Ishikawa (cell line): ENCODE results near the gene NGFR.

ENCODE experiments used
- CEBPB ChIP-seq: IDR thresholded peaks from 2 replicates; pipeline ENCODE4 v1.6.1; 2012
- MAX ChIP-seq: IDR thresholded peaks from 2 replicates; pipeline ENCODE4 v1.6.1; 2012
- NFIC ChIP-seq: IDR thresholded peaks from 2 replicates; pipeline ENCODE4 v1.6.1; 2012
- RAD21 ChIP-seq: IDR thresholded peaks from 2 replicates; pipeline ENCODE4 v1.6.1; 2012; ENCODE audit warnings: low read depth
- TAF1 ChIP-seq: IDR thresholded peaks from 2 replicates; pipeline ENCODE4 v1.6.1; 2012; ENCODE audit warnings: low read depth, mild to moderate bottlenecking
- YY1 ChIP-seq: IDR thresholded peaks from 2 replicates; pipeline ENCODE4 v1.6.1; 2012; ENCODE audit warnings: low read depth

- TF ChIP-seq RAD21 = no peak
- no peak for TF ChIP-seq MAX
- TF ChIP-seq YY1 = no peak
- TF ChIP-seq NFIC = no peak
- TF ChIP-seq TAF1 = no peak
- TF ChIP-seq CEBPB = no peak
These were observed 53.0 kb downstream of the NGFR start for GRCh38 chr17:49548051-49548505.
